Neutrophil (primary cell): ENCODE results near the gene P4HA1.

ENCODE experiments used
- H3K27ac ChIP-seq: fragments of 200-600 bp; sonication (generic); 2 replicates; pipeline ENCODE4 v1.5.1; 2016; ENCODE audit warnings: mild to moderate bottlenecking, moderate library complexity
- H3K27me3 ChIP-seq: fragments of 200-600 bp; sonication (generic); 2 replicates; pipeline ENCODE4 v1.6.0; 2016; ENCODE audit warnings: mild to moderate bottlenecking
- H3K36me3 ChIP-seq: fragments of 200-600 bp; sonication (generic); 2 replicates; pipeline ENCODE4 v1.5.1; 2017
- H3K4me1 ChIP-seq, 2 experiments: fragments of 200-600 bp in 1 of 2; sonication (generic) in 1 of 2; 1 replicate in 1 of 2; 2 replicates in 1 of 2; pipeline versions ENCODE4 v1.5.1 to v1.6.1; 2013 to 2016; ENCODE audit warnings: low read depth in 1 of 2, low read length in 1 of 2, mild to moderate bottlenecking in 1 of 2, moderate library complexity in 1 of 2; ENCODE audit not compliant: control insufficient read depth in 1 of 2, insufficient read depth in 1 of 2
- H3K4me3 ChIP-seq, 2 experiments: fragments of 200-600 bp in 1 of 2; sonication (generic) in 1 of 2; 1 replicate in 1 of 2; 2 replicates in 1 of 2; pipeline ENCODE4 v1.5.1; 2013 to 2016; ENCODE audit warnings: low read depth in 1 of 2, low read length in 1 of 2, mild to moderate bottlenecking in 1 of 2, moderate library complexity in 1 of 2
- H3K9me3 ChIP-seq: fragments of 200-600 bp; sonication (generic); 2 replicates; pipeline ENCODE4 v1.5.1; 2016
- CTCF ChIP-seq: fragments of 200-600 bp; sonication (generic); IDR thresholded peaks from 2 replicates; pipeline ENCODE4 v1.5.1; 2016; ENCODE audit warnings: antibody characterized with exemption

Gene P4HA1

GRCh38 chr10:73058057-73058591, 38.5 kb downstream of the P4HA1 start:
- TF ChIP-seq CTCF: no peak
- Histone ChIP-seq H3K36me3 (peaks cover 25% of the 10 kb centered on the region), H3K4me1 (no peaks in the 10 kb centered on the region), H3K27ac (no peak overlapping the region), H3K9me3 (no peaks in the 10 kb centered on the region), H3K4me3 (no peak overlapping the region), H3K27me3 (no peaks in the 10 kb centered on the region)

- no peaks in the 10 kb centered on the region for H3K4me1 ChIP-seq
- H3K4me3 ChIP-seq: no peak overlapping the region
- H3K36me3 ChIP-seq: peaks cover 46% of the 10 kb centered on the region
- no peaks in the 10 kb centered on the region for H3K9me3 ChIP-seq
- TF ChIP-seq CTCF: no peak
- H3K27me3 ChIP-seq: no peaks in the 10 kb centered on the region
- H3K27ac ChIP-seq: no peak overlapping the region
Observed at GRCh38 chr10:73054286-73054685, 42.4 kb downstream of the P4HA1 start.

GRCh38 chr10:73053275-73053674, 43.4 kb downstream of the P4HA1 start:
- Histone ChIP-seq H3K9me3 (no peaks in the 10 kb centered on the region), H3K36me3 (peaks cover 52% of the 10 kb centered on the region), H3K27me3 (no peaks in the 10 kb centered on the region), H3K4me1 (no peaks in the 10 kb centered on the region), H3K27ac (no peak overlapping the region), H3K4me3 (no peak overlapping the region)
- TF ChIP-seq CTCF: no peak

- Histone ChIP-seq H3K9me3 (no peaks in the 10 kb centered on the region), H3K4me1 (no peaks in the 10 kb centered on the region), H3K27ac (no peak overlapping the region), H3K4me3 (no peak overlapping the region), H3K36me3 (peaks cover 47% of the 10 kb centered on the region), H3K27me3 (no peaks in the 10 kb centered on the region)
- TF ChIP-seq CTCF: no peak
Observed at GRCh38 chr10:73044378-73045285, 52.0 kb downstream of the P4HA1 start.

- no peak for TF ChIP-seq CTCF
- no peaks in the 10 kb centered on the region for H3K9me3 ChIP-seq
- H3K4me3 ChIP-seq: no peak overlapping the region
- peaks cover 43% of the 10 kb centered on the region for H3K36me3 ChIP-seq
- H3K27me3 ChIP-seq: no peaks in the 10 kb centered on the region
- no peak overlapping the region for H3K27ac ChIP-seq
- no peaks in the 10 kb centered on the region for H3K4me1 ChIP-seq
Observed at GRCh38 chr10:73043766-73044377, 52.8 kb downstream of the P4HA1 start.
